ENCODE measurements around the gene KRT12.

GRCh38 chr17:40896916-40897455, 30.0 kb upstream of the KRT12 start:
- TF ChIP-seq, protein P1, sequence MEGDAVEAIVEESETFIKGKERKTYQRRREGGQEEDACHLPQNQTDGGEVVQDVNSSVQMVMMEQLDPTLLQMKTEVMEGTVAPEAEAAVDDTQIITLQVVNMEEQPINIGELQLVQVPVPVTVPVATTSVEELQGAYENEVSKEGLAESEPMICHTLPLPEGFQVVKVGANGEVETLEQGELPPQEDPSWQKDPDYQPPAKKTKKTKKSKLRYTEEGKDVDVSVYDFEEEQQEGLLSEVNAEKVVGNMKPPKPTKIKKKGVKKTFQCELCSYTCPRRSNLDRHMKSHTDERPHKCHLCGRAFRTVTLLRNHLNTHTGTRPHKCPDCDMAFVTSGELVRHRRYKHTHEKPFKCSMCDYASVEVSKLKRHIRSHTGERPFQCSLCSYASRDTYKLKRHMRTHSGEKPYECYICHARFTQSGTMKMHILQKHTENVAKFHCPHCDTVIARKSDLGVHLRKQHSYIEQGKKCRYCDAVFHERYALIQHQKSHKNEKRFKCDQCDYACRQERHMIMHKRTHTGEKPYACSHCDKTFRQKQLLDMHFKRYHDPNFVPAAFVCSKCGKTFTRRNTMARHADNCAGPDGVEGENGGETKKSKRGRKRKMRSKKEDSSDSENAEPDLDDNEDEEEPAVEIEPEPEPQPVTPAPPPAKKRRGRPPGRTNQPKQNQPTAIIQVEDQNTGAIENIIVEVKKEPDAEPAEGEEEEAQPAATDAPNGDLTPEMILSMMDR (IDR thresholded peaks at IDR 0.05) = no peak
- no peak for TF ChIP-seq POLR2A (IDR thresholded peaks at IDR 0.05)

All from lower leg skin (tissue), 3 donors.